Kidney (tissue), 14 donors: Measurements from ENCODE around the gene GTF3C1. TPM values are rescaled to one million over a fixed set of nuclear protein-coding genes. Genes with fewer than 3 reads are reported as not detected.

Experiments
- DNase-seq, 5 donors: peaks; one replicate each; pipeline ENCODE4 v3.0.0-alpha.2; 2013 to 2020
- FAIRE-seq: peaks from 2 replicates; lab custom pipeline; 2012; peaks lifted over from hg19 to GRCh38; lab: Jason Lieb, UNC
- H3K27ac ChIP-seq, 2 donors: one replicate each; pipeline ENCODE4 v1.7.0; 2013; ENCODE audit warnings: low read depth in 2 of 2, low read length in 2 of 2, inconsistent platforms in 1 of 2
- H3K27me3 ChIP-seq: one replicate; pipeline ENCODE4 v1.7.1; 2013; ENCODE audit warnings: low read length, inconsistent platforms; ENCODE audit not compliant: control insufficient read depth, insufficient read depth
- H3K36me3 ChIP-seq, 3 donors: one replicate each; pipeline versions ENCODE4 v1.7.0 to v1.7.1; 2013; ENCODE audit warnings: low read length in 3 of 3, control low read depth in 1 of 3, inconsistent platforms in 1 of 3; ENCODE audit not compliant: insufficient read depth in 3 of 3, control insufficient read depth in 2 of 3
- H3K4me1 ChIP-seq, 3 donors: one replicate each; pipeline versions ENCODE4 v1.7.0 to v1.7.1; 2013; ENCODE audit warnings: low read length in 3 of 3, inconsistent platforms in 1 of 3, low read depth in 1 of 3; ENCODE audit not compliant: control insufficient read depth in 2 of 3, insufficient read depth in 2 of 3
- H3K4me3 ChIP-seq, 3 donors: one replicate each; pipeline versions ENCODE4 v1.7.0 to v1.8.1; 2013; ENCODE audit warnings: low read length in 3 of 3, control low read depth in 1 of 3, inconsistent platforms in 1 of 3
- H3K9ac ChIP-seq, 3 donors: one replicate each; pipeline versions ENCODE4 v1.7.0 to v1.7.1; 2013; ENCODE audit warnings: low read length in 3 of 3, control low read depth in 1 of 3, inconsistent platforms in 1 of 3
- H3K9me3 ChIP-seq, 3 donors: one replicate each; pipeline versions ENCODE4 v1.7.0 to v1.7.1; 2013; ENCODE audit warnings: low read length in 3 of 3, control low read depth in 1 of 3, inconsistent platforms in 1 of 3; ENCODE audit not compliant: control insufficient read depth in 2 of 3, insufficient read depth in 1 of 3
- intact Hi-C: fragments of 100-400 bp; cut with DNase I; formaldehyde crosslinking; loops from one replicate; pipeline ENCODE4 v1.11.1; 2022
- polyA plus RNA-seq: library from polyadenylated mRNA; stranded (reverse); fragments of 350-450 nt; fragmentation: Illumina TruSeq; extraction: RNeasy Lipid Tissue Mini Kit (QIAGEN cat#74804); gene quantifications from one replicate; pipeline ENCODE4 v1.2.3, GENCODE V29; 2014; ENCODE audit warnings: low read depth, low replicate concordance; ENCODE audit not compliant: insufficient read depth
- total RNA-seq: library from RNA; stranded (reverse); fragmentation: NEBNext Ultra II Directional; extraction: Animal tissue kit (Norgen Biotek cat#: 25700); gene quantifications from one replicate; pipeline ENCODE4 v1.2.1, GENCODE V29; 2021
- TF ChIP-seq, protein P1 (sequence below): IDR thresholded peaks from 3 replicates; pipeline ENCODE4 v1.5.1; 2012; ENCODE audit warnings: mild to moderate bottlenecking, moderate library complexity, borderline replicate concordance; ENCODE audit not compliant: insufficient read depth; ENCODE audit errors: extremely low read depth
- donor health status: control.
- donor health status: control.
- donor health status: control.
- donor health status: control.
- donor health status: control.
- donor health status: DM: yes; HTN: yes; CAD: no.
- donor health status: Normal renal cell carcinoma (clear cell type).

The GTF3C1 gene
- total and polyA plus RNA-seq, 2 donors from 2014 or later, result 59.0 to 81.7 TPM

DNA sequence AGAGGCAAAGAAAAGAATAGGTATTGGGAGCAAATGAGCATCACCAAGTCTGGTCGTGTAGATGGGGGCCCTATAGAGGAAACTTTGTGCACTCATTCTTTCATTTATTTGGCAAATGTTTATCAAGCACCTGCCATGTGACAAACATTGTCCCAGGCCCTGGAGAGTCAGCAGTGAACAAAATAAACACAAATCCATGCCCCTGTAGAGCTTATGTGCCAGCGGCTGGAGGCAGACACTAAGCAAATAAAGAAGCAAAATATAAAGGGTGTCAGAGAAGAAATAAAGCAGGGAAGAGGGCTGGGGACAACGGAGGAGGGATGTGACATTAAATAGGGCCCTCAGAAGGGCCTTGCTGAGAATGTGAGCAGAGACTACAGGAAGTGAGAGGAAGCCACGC lies 45.8 kb upstream of the GTF3C1 start:
- Histone ChIP-seq H3K4me1 (peaks cover 0 to 7% (median 0%) of the 10 kb centered on the region in 3 donors), H3K36me3 (no peaks in the 10 kb centered on the region), H3K9me3 (no peaks in the 10 kb centered on the region), H3K27ac (no peak overlapping the region), H3K27me3 (no peaks in the 10 kb centered on the region), H3K9ac (no peak overlapping the region), H3K4me3 (no peak overlapping the region)
- DNase-seq, result no peak
- FAIRE-seq, result no peak
- TF ChIP-seq, protein P1, sequence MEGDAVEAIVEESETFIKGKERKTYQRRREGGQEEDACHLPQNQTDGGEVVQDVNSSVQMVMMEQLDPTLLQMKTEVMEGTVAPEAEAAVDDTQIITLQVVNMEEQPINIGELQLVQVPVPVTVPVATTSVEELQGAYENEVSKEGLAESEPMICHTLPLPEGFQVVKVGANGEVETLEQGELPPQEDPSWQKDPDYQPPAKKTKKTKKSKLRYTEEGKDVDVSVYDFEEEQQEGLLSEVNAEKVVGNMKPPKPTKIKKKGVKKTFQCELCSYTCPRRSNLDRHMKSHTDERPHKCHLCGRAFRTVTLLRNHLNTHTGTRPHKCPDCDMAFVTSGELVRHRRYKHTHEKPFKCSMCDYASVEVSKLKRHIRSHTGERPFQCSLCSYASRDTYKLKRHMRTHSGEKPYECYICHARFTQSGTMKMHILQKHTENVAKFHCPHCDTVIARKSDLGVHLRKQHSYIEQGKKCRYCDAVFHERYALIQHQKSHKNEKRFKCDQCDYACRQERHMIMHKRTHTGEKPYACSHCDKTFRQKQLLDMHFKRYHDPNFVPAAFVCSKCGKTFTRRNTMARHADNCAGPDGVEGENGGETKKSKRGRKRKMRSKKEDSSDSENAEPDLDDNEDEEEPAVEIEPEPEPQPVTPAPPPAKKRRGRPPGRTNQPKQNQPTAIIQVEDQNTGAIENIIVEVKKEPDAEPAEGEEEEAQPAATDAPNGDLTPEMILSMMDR, result no peak
- intact Hi-C loops, result no loop called here

DNA sequence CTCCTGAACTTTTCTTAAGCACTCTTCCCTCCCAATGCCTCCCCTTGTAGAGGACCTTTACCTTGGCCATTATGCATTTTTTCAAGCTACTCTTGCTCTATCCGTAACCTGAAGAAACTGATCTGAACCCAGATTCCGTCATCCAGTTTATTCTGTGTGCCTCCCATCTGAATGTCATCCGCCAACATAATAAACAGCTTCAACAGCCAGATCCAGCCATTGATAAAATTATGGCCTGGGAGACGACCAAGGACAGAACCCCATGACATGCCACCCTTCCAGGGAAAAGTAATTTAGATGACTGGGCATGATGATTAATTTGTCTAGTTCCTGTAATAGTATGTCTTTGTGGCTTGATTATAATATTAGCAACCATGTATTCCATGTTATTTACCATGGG lies 42.1 kb upstream of the GTF3C1 start:
- intact Hi-C loops, result no loop called here
- H3K4me3 ChIP-seq, result no peak overlapping the region

DNA sequence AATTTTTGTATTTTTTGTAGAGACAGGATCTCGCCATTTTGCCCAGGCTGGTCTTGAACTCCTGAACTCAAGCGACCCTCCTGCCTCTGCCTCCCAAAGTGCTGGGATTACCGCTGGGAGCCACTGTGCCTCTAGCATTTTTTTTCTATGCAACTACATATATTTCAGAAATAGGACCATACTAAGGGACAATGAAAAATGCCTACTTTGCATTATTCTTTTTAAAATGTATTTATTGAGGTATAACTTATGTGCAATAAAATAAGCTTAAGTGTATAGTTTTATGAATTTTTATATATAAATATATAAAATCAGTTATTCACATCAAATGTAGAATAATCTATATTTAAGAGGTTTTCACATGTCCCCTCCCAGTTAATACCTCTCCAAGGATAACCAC lies 38.3 kb upstream of the GTF3C1 start:
- no peak for DNase-seq

More for the DNA sequence above, 42.1 kb upstream of the GTF3C1 start:
- Histone ChIP-seq H3K4me1 (no peaks in the 10 kb centered on the region), H3K36me3 (no peaks in the 10 kb centered on the region), H3K27ac (no peak overlapping the region), H3K9me3 (no peaks in the 10 kb centered on the region), H3K27me3 (no peaks in the 10 kb centered on the region), H3K9ac (no peak overlapping the region)
- TF ChIP-seq, protein P1, result no peak
- DNase-seq, result no peak
- no peak for FAIRE-seq

More for the DNA sequence above, 38.3 kb upstream of the GTF3C1 start:
- Histone ChIP-seq H3K36me3 (peaks cover 0 to 2% (median 0%) of the 10 kb centered on the region in 3 donors), H3K9me3 (no peaks in the 10 kb centered on the region), H3K27ac (no peak overlapping the region), H3K4me1 (no peaks in the 10 kb centered on the region), H3K27me3 (no peaks in the 10 kb centered on the region), H3K9ac (no peak overlapping the region), H3K4me3 (no peak overlapping the region)
- FAIRE-seq, result no peak
- TF ChIP-seq, protein P1, result no peak
- intact Hi-C loops, result no loop called here
